Erythroblast (primary cell): ENCODE data around the gene FMNL3.

Experiments used
- GATA1 ChIP-seq: IDR thresholded peaks from 2 replicates; pipeline ENCODE4 v1.6.1; 2011; ENCODE audit warnings: low read depth, mild to moderate bottlenecking, control low read depth, low read length, moderate library complexity
- POLR2A ChIP-seq: IDR thresholded peaks from 2 replicates; pipeline ENCODE4 v1.6.1; 2011; ENCODE audit warnings: mild to moderate bottlenecking, low read length

DNA sequence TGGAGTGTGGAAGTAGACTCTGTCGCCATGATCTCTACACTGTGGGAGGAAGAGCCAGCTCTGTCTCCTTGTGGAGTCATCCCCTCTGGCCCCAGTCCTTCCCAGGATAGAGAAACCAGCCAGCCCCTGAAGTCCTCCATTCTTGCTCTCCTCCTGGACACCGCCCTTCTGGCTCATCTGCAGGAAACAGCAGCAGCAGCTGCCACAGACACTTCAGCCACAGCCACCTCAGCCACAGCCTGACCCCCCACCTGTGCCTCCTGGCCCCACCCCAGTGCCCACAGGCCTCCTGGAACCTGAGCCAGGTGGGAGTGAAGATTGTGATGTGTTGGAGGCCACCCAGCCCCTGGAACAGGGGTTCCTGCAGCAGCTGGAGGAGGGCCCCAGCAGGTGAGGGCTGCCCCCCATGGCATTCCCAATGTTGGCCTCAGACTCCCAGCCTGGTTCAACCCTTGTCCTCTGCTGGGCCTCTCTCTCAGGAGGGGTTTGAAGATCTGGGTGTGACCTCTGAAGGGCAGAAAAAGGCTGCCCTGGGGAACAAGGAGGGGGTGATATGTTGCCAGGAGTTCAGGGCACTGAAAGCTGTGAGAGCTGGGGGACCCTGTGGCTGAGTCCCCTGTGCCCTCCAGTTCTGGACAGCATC, 73.4 kb downstream of the FMNL3 start:
- TF ChIP-seq POLR2A (no peak), GATA1 (no peak)
